Hepatocyte (in vitro differentiated cells): ENCODE data around the gene PRPF8.

Source experiments
- CTCF ChIP-seq: fragments of 200-600 bp; sonication (generic); IDR thresholded peaks from 2 replicates; pipeline ENCODE4 v1.5.1; 2016; ENCODE audit warnings: antibody characterized with exemption, mild to moderate bottlenecking; ENCODE audit not compliant: poor library complexity
- EZH2 ChIP-seq: fragments of 200-600 bp; sonication (generic); IDR thresholded peaks from 2 replicates; pipeline ENCODE4 v1.6.1; 2016; ENCODE audit warnings: antibody characterized with exemption, mild to moderate bottlenecking, borderline replicate concordance
- EZH2phosphoT487 ChIP-seq: fragments of 200-600 bp; sonication (generic); IDR thresholded peaks from one replicate; pipeline ENCODE4 v1.6.1; 2018; ENCODE audit warnings: antibody characterized with exemption, mild to moderate bottlenecking, low read depth, moderate library complexity; ENCODE audit not compliant: unreplicated experiment, severe bottlenecking

DNA sequence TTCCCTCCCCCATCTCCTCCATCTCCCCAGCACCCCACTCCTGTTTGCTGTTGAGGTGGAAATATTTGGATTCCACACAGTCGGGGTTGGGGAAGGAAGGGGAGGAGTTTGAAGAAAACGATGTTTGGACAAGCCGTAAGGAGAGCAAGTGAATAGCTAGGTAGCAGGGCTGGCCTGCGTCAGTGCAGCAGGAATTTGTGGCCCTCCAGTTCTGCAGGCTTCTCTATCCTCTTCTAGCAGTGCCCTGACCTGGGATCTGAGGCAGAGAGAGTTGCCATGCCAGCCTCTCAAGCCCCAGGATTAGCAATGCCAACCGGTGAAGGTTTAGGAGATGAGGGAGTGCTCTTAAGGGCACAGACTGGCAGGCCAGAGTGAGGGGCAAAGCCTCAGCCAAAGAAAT, 13.0 kb upstream of the PRPF8 start:
- no peak for TF ChIP-seq EZH2
- no peak for TF ChIP-seq CTCF
- TF ChIP-seq EZH2phosphoT487: no peak
